Renal cortex interstitium (tissue), 15 donors: ENCODE data around the gene SPEM2. TPM values are rescaled to one million over a fixed set of nuclear protein-coding genes. Genes with fewer than 3 reads are reported as not detected.

Experiments
- DNase-seq, 11 donors: peaks; one replicate each; pipeline ENCODE4 v3.0.0-alpha.2; 2013; ENCODE audit warnings: low read depth in 9 of 11, low spot score in 4 of 11; ENCODE audit errors: extremely low read depth in 1 of 11
- long read RNA-seq, 16 experiments: transcript quantifications; one replicate each; lab custom pipeline, GENCODE V29; 2026
- polyA plus RNA-seq, 3 donors: library from polyadenylated mRNA; unstranded; fragments of 120-200 nt; gene quantifications; one replicate each; pipeline ENCODE4 v1.2.1, GENCODE V29; 2013; ENCODE audit not compliant: insufficient read length in 3 of 3

The SPEM2 gene
- polyA plus RNA-seq, result not detected
- long read RNA-seq, donor 1, result 0 reads
- long read RNA-seq, donor 2, result 0 reads
- long read RNA-seq, donor 3, result 0 reads
- long read RNA-seq, donor 4, result 0 reads
- long read RNA-seq, donor 5, result 0 reads
- long read RNA-seq, donor 6, result 0 reads
- long read RNA-seq, donor 7, result 0 reads
- long read RNA-seq, donor 8, result 0 reads
- long read RNA-seq, donor 9, result 0 reads
- long read RNA-seq, donor 10, result 0 reads
- long read RNA-seq, donor 11, result 0 reads
- long read RNA-seq, donor 12, result 0 reads
- long read RNA-seq, donor 13, result 0 reads
- long read RNA-seq, donor 14, result 0 reads
- long read RNA-seq, donor 15, result 0 reads
- long read RNA-seq, donor 16, partial matches to known transcripts, result 0 of 1 reads
- long read RNA-seq, donor 16, other reads (novel, unspliced or antisense), result 0 of 1 reads

GRCh38 chr17:7425316-7425715 is at the start of gene SPEM2:
SPEM2 (plus strand) TSS chr17:7425616; CDS start chr17:7425689, 73 bp downstream.
- no peak for DNase-seq

- no peak for DNase-seq
Measured at GRCh38 chr17:7379134-7379533, 46.3 kb upstream of the SPEM2 start.

GRCh38 chr17:7380321-7380720 is 45.1 kb upstream of the SPEM2 start:
- DNase-seq, result no peak

- DNase-seq, result no peak
Measured at GRCh38 chr17:7380855-7381683, 44.3 kb upstream of the SPEM2 start, which contains the start of gene TNK1. TNK1 (plus strand) TSS chr17:7381089; CDS start chr17:7382927, 1,838 bp downstream.

GRCh38 chr17:7382901-7383300 is 42.5 kb upstream of the SPEM2 start:
- no peak for DNase-seq

- DNase-seq, result no peak
Measured at GRCh38 chr17:7383371-7383741, 42.1 kb upstream of the SPEM2 start.

- peak in 2 of 11 donors; percentile 64 to 65 for DNase-seq
Measured at GRCh38 chr17:7383742-7384488, 41.5 kb upstream of the SPEM2 start.

- DNase-seq, result no peak
Measured at GRCh38 chr17:7384489-7385081, 40.8 kb upstream of the SPEM2 start.

- DNase-seq, result no peak
Measured at GRCh38 chr17:7388856-7389255, 36.6 kb upstream of the SPEM2 start.

- DNase-seq, result no peak
Measured at GRCh38 chr17:7389924-7390910, 35.2 kb upstream of the SPEM2 start.

GRCh38 chr17:7391307-7391706 is 34.1 kb upstream of the SPEM2 start:
- no peak for DNase-seq

- no peak for DNase-seq
Measured at GRCh38 chr17:7392696-7393612, 32.5 kb upstream of the SPEM2 start.

- no peak for DNase-seq
Measured at GRCh38 chr17:7393613-7394451, 31.6 kb upstream of the SPEM2 start.

- DNase-seq, result peak in 9 of 11 donors; percentile 75 to 82 (median 79)
Measured at GRCh38 chr17:7394452-7395191, 30.8 kb upstream of the SPEM2 start, which contains the start of gene PLSCR3. PLSCR3 (minus strand) TSS chr17:7394525; CDS start chr17:7394110, 415 bp downstream.

- no peak for DNase-seq
Measured at GRCh38 chr17:7396147-7396546, 29.3 kb upstream of the SPEM2 start.
